ENCODE results near the gene RPS6KB2.

DNA sequence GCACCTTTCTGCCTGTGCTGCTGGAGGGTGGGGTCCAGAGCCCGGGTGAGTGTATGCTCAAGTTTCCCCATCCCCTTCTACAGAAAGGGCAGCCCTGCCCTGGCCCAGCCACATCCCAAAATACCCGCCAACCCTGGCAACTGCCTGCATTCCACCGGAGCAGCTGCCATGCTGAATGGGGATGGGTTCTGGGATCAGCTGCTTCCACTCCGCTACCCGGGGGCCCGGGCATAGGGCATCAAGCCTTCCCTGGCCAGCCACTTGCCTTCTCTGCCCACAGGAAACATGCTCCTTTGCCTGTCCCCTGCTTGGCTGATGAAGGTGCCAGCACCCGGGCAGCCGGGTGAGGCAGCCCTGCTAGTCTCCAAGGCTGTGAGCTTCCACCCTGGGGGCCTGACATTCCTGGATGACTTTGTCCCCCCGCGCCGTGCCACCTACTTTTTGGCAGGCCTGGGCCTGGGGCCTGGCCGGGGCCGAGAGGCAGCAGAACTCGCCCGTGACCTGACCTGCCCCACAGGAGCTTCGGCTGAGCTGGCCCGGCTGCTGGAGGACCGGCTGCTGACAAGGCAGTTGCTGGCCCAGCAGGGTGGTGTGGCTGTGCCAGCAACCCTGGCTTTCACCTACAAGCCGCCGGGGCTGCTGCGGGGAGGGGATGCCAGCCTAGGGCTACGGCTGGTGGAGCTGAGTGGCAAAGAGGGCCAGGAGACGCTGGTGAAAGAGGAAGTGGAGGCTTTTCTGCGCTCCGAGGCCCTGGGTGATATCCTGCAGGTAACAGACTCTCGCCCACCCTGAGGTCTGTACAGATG lies 9.6 kb upstream of the RPS6KB2 start:
- no peak for TF ChIP-seq POLR2A (IDR thresholded peaks at IDR 0.05)
- TF ChIP-seq, protein P1, sequence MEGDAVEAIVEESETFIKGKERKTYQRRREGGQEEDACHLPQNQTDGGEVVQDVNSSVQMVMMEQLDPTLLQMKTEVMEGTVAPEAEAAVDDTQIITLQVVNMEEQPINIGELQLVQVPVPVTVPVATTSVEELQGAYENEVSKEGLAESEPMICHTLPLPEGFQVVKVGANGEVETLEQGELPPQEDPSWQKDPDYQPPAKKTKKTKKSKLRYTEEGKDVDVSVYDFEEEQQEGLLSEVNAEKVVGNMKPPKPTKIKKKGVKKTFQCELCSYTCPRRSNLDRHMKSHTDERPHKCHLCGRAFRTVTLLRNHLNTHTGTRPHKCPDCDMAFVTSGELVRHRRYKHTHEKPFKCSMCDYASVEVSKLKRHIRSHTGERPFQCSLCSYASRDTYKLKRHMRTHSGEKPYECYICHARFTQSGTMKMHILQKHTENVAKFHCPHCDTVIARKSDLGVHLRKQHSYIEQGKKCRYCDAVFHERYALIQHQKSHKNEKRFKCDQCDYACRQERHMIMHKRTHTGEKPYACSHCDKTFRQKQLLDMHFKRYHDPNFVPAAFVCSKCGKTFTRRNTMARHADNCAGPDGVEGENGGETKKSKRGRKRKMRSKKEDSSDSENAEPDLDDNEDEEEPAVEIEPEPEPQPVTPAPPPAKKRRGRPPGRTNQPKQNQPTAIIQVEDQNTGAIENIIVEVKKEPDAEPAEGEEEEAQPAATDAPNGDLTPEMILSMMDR (IDR thresholded peaks at IDR 0.05 in 8 of 11, conservative IDR thresholded peaks at IDR 0.05 in 3 of 11), result no peak

All from spleen (tissue), 7 donors.